ENCODE results near the gene WAPL. TPM values are rescaled to one million over a fixed set of nuclear protein-coding genes. Genes with fewer than 3 reads are reported as not detected.

WAPL gene
- total and polyA plus RNA-seq, 10 of the 15 experiments (the other 5 are each of a cell fraction or from before 2014, with no cell fraction given): 15.7 to 45.8 (median 29.0) TPM

GRCh38 chr10:86512137-86512536 lies 9.5 kb downstream of the WAPL start (continued):
- no peak for TF ChIP-seq CEBPZ (IDR thresholded peaks at IDR 0.05; ENCODE audit: low read depth, low read length)
- no peak for TF ChIP-seq TCF3 (IDR thresholded peaks at IDR 0.05; ENCODE audit: borderline replicate concordance, insufficient read depth, low read depth, low read length)
- TF ChIP-seq RELA (IDR thresholded peaks at IDR 0.05; ENCODE audit: borderline replicate concordance, partially characterized antibody): no peak
- no peak for TF ChIP-seq POLR2AphosphoS2 (IDR thresholded peaks at IDR 0.05; ENCODE audit: low read depth, low read length)
- no peak for TF ChIP-seq EP300 (IDR thresholded peaks at IDR 0.05; ENCODE audit: borderline replicate concordance in 1 of 2, control insufficient read depth in 1 of 2, low read depth in 2 of 2, low read length in 2 of 2)
- no peak for TF ChIP-seq BCL11A (IDR thresholded peaks at IDR 0.05; ENCODE audit: low read depth, low read length)
- TF ChIP-seq, protein P1, sequence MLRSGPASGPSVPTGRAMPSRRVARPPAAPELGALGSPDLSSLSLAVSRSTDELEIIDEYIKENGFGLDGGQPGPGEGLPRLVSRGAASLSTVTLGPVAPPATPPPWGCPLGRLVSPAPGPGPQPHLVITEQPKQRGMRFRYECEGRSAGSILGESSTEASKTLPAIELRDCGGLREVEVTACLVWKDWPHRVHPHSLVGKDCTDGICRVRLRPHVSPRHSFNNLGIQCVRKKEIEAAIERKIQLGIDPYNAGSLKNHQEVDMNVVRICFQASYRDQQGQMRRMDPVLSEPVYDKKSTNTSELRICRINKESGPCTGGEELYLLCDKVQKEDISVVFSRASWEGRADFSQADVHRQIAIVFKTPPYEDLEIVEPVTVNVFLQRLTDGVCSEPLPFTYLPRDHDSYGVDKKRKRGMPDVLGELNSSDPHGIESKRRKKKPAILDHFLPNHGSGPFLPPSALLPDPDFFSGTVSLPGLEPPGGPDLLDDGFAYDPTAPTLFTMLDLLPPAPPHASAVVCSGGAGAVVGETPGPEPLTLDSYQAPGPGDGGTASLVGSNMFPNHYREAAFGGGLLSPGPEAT (IDR thresholded peaks at IDR 0.05; ENCODE audit: low read depth): no peak
- TF ChIP-seq ZNF622 (IDR thresholded peaks at IDR 0.05): no peak
- no peak for TF ChIP-seq MYC (IDR thresholded peaks at IDR 0.05; ENCODE audit: insufficient read depth, insufficient read length, insufficient replicate concordance, low read length, severe bottlenecking)
